ENCODE measurements around the gene BRME1. TPM values are rescaled to one million over a fixed set of nuclear protein-coding genes. Genes with fewer than 3 reads are reported as not detected.

Gene BRME1
- polyA plus RNA-seq, 3 donors: 0.05 to 0.28 TPM; not detected in 1

GRCh38 chr19:13926715-13927114, 20.8 kb upstream of the BRME1 start:
- no peaks in the 10 kb centered on the region for H3K27me3 Mint-ChIP-seq (ENCODE audit: low read depth in 3 of 3)
- no peaks in the 10 kb centered on the region for H3K79me2 ChIP-seq (ENCODE audit: insufficient read depth, low read length)
- peak overlapping the region in 4 of 7 donors; percentile 33 to 76 (median 50) for H3K27ac Mint-ChIP-seq
- H3K9me3 Mint-ChIP-seq: peaks cover 0 to 3% (median 0%) of the 10 kb centered on the region in 7 donors
- H3K4me2 ChIP-seq (replicated peaks; ENCODE audit: extremely low read depth, low read length, poor library complexity, severe bottlenecking): no peak overlapping the region
- 60% methylated on average over 1 of the region's 8 CpGs for WGBS (ENCODE audit: insufficient coverage)
- peak overlapping the region in 1 of 3 experiments; percentile 14 for H3K4me3 ChIP-seq (replicated peaks in 1 of 3; ENCODE audit: low read depth in 2 of 3, low read length in 3 of 3)
- H3K36me3 Mint-ChIP-seq: peaks cover 49 to 82% of the 10 kb centered on the region in 2 donors
- peak overlapping the region in 1 of 2 donors; percentile 56 for H3K4me3 Mint-ChIP-seq
- intact Hi-C loops (cut with micrococcal nuclease): no loop called here
- no peak for DNase-seq
- no peaks in the 10 kb centered on the region for H3K27me3 ChIP-seq (ENCODE audit: control insufficient read depth in 2 of 2, insufficient read depth in 2 of 2, low read length in 2 of 2)
- no peak overlapping the region for H2AFZ ChIP-seq (ENCODE audit: insufficient read depth, low read depth, low read length, poor library complexity, severe bottlenecking)
- peak overlapping the region; percentile 9 to 42 for H3K27ac ChIP-seq (ENCODE audit: low read depth in 1 of 2, low read length in 2 of 2)
- H3K4me1 Mint-ChIP-seq: peaks cover 15% of the 10 kb centered on the region
- H3K4me1 ChIP-seq (ENCODE audit: control insufficient read depth in 1 of 2, insufficient read depth in 2 of 2, low read length in 2 of 2): peaks cover 9 to 11% of the 10 kb centered on the region in 2 donors
- no peak for TF ChIP-seq CTCF (IDR thresholded peaks at IDR 0.05)
- H4K20me1 ChIP-seq (ENCODE audit: insufficient read depth, low read length): no peaks in the 10 kb centered on the region
- H3K36me3 ChIP-seq (replicated peaks in 1 of 2; ENCODE audit: control insufficient read depth in 1 of 2, insufficient read depth in 2 of 2, low read length in 2 of 2): peaks cover 58 to 71% of the 10 kb centered on the region in 2 donors
- H3K9ac ChIP-seq (ENCODE audit: insufficient read depth, low read length, poor library complexity, severe bottlenecking): no peak overlapping the region
- no peaks in the 10 kb centered on the region for H3K9me3 ChIP-seq (replicated peaks in 1 of 2; ENCODE audit: control insufficient read depth in 1 of 2, insufficient read depth in 1 of 2, low read length in 2 of 2)

GRCh38 chr19:13926010-13926409, 20.1 kb upstream of the BRME1 start:
- no peaks in the 10 kb centered on the region for H4K20me1 ChIP-seq (ENCODE audit: insufficient read depth, low read length)
- TF ChIP-seq CTCF (IDR thresholded peaks at IDR 0.05): no peak
- Mint-ChIP-seq H3K4me3 (no peak overlapping the region), H3K36me3 (peaks cover 55 to 84% of the 10 kb centered on the region in 2 donors), H3K4me1 (peaks cover 15% of the 10 kb centered on the region), H3K9me3 (peaks cover 0 to 6% (median 3%) of the 10 kb centered on the region in 7 donors), H3K27me3 (ENCODE audit: low read depth in 3 of 3) (no peaks in the 10 kb centered on the region), H3K27ac (peak overlapping the region in 2 of 7 donors; percentile 70 to 76)
- peak overlapping the region in 1 of 2 donors; percentile 42 for H3K27ac ChIP-seq (ENCODE audit: low read depth in 1 of 2, low read length in 2 of 2)
- peaks cover 5 to 6% of the 10 kb centered on the region in 2 donors for H3K9me3 ChIP-seq (replicated peaks in 1 of 2; ENCODE audit: control insufficient read depth in 1 of 2, insufficient read depth in 1 of 2, low read length in 2 of 2)
- H3K36me3 ChIP-seq (replicated peaks in 1 of 2; ENCODE audit: control insufficient read depth in 1 of 2, insufficient read depth in 2 of 2, low read length in 2 of 2): peaks cover 60 to 73% of the 10 kb centered on the region in 2 donors
- no peaks in the 10 kb centered on the region for H3K79me2 ChIP-seq (ENCODE audit: insufficient read depth, low read length)
- no peak for DNase-seq
- H3K27me3 ChIP-seq (ENCODE audit: control insufficient read depth in 2 of 2, insufficient read depth in 2 of 2, low read length in 2 of 2): no peaks in the 10 kb centered on the region
- no peak overlapping the region for H2AFZ ChIP-seq (ENCODE audit: insufficient read depth, low read depth, low read length, poor library complexity, severe bottlenecking)
- no peak overlapping the region for H3K4me3 ChIP-seq (replicated peaks in 1 of 3; ENCODE audit: low read depth in 2 of 3, low read length in 3 of 3)
- WGBS (ENCODE audit: insufficient coverage): 100% methylated on average over 1 of the region's 4 CpGs
- H3K4me1 ChIP-seq (ENCODE audit: control insufficient read depth in 1 of 2, insufficient read depth in 2 of 2, low read length in 2 of 2): peaks cover 9 to 11% of the 10 kb centered on the region in 2 donors
- intact Hi-C loops (cut with micrococcal nuclease): no loop called here
- no peak overlapping the region for H3K9ac ChIP-seq (ENCODE audit: insufficient read depth, low read length, poor library complexity, severe bottlenecking)
- H3K4me2 ChIP-seq (replicated peaks; ENCODE audit: extremely low read depth, low read length, poor library complexity, severe bottlenecking): no peak overlapping the region

Measured in CD14-positive monocyte (primary cell).